Stimulated activated CD4-positive, alpha-beta T cell treated with anti-CD3 and anti-CD28 coated beads, TNF-alpha, amount 100 ng/mL, for 24 hours (primary cell): ENCODE results near the gene SFSWAP.
"Not testable (repeated sequence)": the region's sequence is repeated elsewhere in the genome, so short reads cannot be mapped to it uniquely, and the experiment has no call there.

Source experiments
- DNase-seq, 3 experiments: peaks; one replicate each; pipeline ENCODE4 v3.0.0-alpha.2; 2020; ENCODE audit warnings: low read depth in 3 of 3

SFSWAP gene

GRCh38 chr12:131702573-131702877, 8.4 kb upstream of the SFSWAP start:
- no peak for DNase-seq

- DNase-seq = no peak
These were observed 7.7 kb upstream of the SFSWAP start for GRCh38 chr12:131703161-131703560.

GRCh38 chr12:131704509-131704908, 6.4 kb upstream of the SFSWAP start:
- no peak for DNase-seq

GRCh38 chr12:131706709-131707108, 4.2 kb upstream of the SFSWAP start:
- DNase-seq = not testable (repeated sequence)

GRCh38 chr12:131709226-131709625, 1.7 kb upstream of the SFSWAP start:
- no peak for DNase-seq

- peak in 1 of 3 experiments; percentile 2 for DNase-seq
These were observed 788 bp downstream of the SFSWAP start for GRCh38 chr12:131711551-131712205.

- no peak for DNase-seq
These were observed 2.5 kb downstream of the SFSWAP start for GRCh38 chr12:131713349-131713748.

GRCh38 chr12:131714759-131715158, 3.9 kb downstream of the SFSWAP start:
- no peak for DNase-seq

- no peak for DNase-seq
These were observed 5.4 kb downstream of the SFSWAP start for GRCh38 chr12:131716282-131716681.

GRCh38 chr12:131720241-131720640, 9.4 kb downstream of the SFSWAP start:
- DNase-seq = no peak

GRCh38 chr12:131720921-131721320, 10.0 kb downstream of the SFSWAP start:
- no peak for DNase-seq

GRCh38 chr12:131721548-131721947, 10.7 kb downstream of the SFSWAP start:
- DNase-seq = no peak

GRCh38 chr12:131723532-131723931, 12.6 kb downstream of the SFSWAP start:
- no peak for DNase-seq

- no peak for DNase-seq
These were observed 13.6 kb downstream of the SFSWAP start for GRCh38 chr12:131724534-131724933.

- no peak for DNase-seq
These were observed 14.6 kb downstream of the SFSWAP start for GRCh38 chr12:131725503-131725902.

- no peak for DNase-seq
These were observed 17.8 kb downstream of the SFSWAP start for GRCh38 chr12:131728720-131729119.

GRCh38 chr12:131729254-131729955, 18.5 kb downstream of the SFSWAP start:
- DNase-seq = no peak

- DNase-seq = no peak
These were observed 22.2 kb downstream of the SFSWAP start for GRCh38 chr12:131732996-131733615.

- no peak for DNase-seq
These were observed 23.0 kb downstream of the SFSWAP start for GRCh38 chr12:131733874-131734273.

- no peak for DNase-seq
These were observed 23.7 kb downstream of the SFSWAP start for GRCh38 chr12:131734336-131735152.

- no peak for DNase-seq
These were observed 24.2 kb downstream of the SFSWAP start for GRCh38 chr12:131735153-131735456.
